Stimulated activated CD8-positive, alpha-beta memory T cell treated with anti-CD3 and anti-CD28 coated beads, Interleukin-12 subunit alpha, Interleukin-12 subunit beta, amount 100 ng/mL, for 24 hours (primary cell): ENCODE measurements around the gene AKAP1.

Experiments used
- DNase-seq: peaks from one replicate; pipeline ENCODE4 v3.0.0-alpha.2; 2020; ENCODE audit errors: extremely low read depth

The AKAP1 gene

DNA sequence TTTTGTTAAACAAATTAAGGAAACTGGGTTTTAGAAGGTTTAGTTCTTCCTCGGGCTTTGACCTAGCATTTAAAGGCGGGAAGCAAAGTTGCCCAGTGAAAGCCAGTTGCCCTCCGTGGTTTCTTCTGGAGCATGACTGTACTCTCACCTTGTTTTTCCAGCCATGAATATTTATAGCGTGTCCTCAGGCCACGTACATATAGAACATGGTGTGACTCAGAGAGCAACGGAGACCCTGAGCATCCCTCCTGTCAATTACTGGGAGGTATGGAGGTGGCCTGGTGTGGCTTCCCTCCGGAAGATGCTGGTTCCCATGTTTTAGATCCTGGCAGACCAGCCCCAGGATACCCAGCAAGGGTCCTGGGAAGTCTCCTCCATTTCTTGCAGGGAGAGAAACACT is 48.4 kb downstream of the AKAP1 start:
- DNase-seq: no peak

DNA sequence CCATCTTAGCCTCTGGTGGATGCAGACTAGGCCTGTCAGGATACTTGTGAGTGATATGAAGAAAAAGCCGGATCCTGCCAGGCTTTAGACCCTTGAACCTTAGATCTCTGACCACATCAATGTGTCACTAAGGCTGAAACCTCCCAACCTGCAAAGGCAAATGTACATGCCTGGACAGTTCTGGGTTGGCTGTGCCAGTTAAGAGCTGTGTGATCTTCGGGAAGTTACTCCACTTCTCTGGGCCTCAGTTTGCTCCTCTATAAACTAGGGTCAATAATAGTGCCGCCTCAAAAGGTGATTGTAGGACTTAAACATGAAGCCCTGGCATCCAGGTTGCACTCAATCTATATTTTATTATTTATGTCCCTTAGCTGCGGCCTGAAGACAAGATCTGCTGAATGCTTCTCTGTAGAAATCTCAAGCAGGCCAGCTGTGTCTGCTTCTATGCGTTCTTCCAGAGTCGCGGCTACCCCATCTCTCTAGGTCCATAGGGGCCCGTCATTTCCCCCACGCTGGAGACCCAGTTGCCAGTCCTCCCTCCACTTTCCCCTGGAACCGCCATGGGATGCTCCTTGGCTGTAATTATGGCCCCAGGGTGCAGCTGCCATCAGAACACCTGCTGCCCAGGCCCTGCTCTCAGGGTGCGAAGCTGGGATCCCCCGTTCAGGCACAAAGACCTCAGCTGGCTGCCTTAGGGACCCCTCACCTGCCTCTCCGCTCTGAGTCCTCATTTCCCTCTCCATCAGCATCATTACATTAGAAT is 50.2 kb downstream of the AKAP1 start:
- DNase-seq: no peak

DNA sequence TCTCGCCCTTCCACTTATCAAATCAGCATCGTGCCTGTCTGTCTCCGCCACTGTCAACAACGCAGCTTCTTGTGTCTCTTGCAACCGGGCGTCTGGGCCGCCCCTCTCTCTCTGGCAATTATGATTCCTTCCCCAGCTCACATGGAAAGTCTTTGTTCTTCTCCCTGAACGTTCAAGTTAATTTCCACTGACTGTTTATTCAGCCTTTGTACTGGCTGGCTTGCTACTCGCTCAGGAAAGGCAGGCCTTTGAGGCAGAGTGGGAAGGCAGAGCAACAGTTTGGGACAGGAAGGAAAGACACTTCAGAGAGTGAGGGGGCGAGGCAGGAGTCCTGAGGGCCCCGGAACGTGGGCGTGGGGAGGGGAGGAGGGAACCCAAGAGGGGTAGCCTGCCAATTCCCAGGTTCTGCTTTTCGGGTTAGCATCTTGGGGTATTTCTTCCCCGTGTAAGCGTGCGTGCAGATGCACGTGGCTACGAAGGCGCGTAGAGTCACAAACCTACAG is 50.8 kb downstream of the AKAP1 start:
- DNase-seq: no peak

DNA sequence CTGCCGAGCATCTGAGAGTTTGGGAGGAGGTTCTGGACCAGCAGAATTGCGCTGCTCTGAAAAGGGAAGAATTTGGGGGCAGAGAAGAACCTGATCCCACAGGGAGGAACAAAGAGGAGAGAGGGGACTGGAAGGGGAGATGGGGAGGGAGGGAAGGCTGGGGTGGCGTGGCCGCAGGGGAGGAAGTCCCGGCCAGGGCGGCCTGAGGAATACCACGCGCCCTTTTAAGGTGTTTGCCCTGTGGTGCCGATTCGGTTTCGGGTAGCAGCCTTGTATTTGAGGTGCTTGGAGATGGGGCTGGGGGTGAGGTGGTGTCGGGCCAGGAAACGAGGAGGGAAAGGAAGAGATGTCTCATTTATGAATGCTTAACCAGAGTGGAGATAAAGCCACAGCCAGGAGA is 51.3 kb downstream of the AKAP1 start:
- no peak for DNase-seq

DNA sequence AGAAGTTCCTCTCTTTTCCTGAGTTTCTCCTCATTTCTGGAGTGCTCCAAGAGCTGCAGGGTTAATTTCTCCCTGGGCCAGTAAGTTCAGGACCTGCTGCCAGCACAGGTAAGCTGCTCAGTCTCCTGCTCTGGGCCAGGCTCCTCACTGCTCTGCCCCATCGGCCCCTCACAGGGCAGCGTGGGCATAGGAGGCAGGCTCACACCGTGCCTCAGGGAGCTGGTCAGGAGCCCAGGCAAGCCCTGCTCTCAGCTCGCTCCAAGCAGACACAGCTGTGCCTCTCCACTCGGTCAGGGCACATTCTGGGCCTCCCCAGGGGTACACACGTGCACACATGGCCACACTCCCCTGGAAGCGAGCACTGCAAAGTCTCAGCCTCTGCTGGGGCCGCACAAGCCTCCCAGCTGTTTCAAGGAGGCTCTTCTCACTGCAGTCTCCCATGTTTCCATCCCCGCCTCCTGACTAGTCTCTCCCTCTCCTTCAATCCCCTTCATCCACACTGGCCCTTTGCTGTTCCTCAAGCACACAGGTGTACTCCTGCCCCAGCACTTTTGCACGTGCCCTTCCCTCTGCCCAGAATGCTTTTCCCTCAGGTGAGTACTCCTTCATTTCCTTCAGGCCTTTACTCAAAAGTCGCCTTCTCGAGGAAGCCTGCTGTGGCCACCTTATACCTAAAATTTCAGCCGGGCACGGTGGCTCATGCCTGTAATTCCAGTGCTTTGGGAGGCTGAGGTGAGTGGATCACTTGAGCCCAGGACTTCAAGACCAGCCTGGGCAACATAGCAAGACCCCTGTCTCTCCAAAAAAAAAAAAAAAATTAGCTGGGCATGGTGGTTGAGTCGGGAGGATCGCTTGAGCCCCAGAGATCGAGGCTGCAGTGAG is 53.2 kb downstream of the AKAP1 start:
- DNase-seq: no peak

DNA sequence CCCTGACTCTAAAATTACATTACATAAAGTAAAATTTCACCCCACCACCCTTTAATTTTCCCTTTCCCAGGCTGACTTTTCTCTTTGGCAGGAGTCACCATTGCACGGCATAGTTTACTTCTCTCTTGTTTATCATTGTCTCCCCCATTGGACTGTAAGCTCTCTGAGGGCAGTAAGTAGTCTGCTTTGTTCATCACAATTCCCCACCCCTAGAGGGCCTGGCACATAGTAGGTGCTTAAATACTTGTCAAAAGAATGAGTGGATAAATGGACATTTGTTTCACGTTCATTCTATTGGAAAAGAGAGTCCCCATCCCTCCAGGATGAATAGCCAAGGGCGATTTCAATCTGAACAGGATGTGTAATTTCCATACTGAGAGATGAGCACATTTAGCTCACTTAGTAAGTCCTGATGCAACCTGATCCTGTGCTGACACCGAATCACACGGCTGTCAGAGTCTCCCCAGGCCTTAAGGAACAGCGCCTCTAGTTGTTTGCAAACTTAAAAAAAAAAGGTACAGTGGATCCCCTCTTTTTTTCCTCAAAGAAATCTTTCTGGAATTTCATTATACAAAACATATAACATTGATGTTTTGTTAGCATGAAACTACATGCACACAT is 54.0 kb downstream of the AKAP1 start:
- DNase-seq: no peak

DNA sequence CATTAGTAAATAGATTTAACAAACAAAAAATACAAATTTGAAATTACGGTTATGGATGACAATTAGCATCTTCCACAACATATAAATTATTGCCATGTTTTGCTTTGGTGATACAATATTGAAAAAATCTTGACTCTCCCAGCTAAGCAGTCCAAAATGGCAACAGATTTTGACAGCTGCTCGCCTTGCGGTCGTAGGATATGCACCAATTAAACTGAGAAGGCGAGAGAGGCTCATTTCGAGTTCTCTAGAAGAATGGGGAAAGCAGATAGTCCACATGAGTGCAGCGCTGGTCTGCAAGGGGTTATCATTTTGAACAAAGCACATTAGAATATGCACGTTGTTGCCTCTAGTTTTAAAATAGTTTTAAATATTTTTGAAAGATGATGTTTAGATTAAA is 55.3 kb downstream of the AKAP1 start:
- DNase-seq: no peak

DNA sequence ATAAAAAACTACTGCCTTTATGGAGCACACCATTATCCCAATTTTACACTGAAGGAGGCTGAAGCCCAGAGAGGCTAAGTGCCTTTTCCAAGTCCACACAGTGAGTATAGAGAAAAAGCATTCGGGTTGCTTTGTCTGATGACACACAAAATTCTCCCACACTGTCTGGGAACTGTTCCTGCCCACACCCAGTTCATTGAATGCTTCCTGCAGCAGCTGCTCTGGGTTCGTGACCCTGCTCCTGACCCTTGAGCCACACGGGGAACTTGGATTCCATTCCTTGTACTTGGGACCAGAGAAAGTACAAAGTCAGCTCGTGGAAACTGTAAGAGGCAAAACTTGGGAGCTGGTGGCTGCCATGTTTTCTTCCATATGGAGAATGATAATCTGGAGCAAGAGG is 57.9 kb downstream of the AKAP1 start:
- no peak for DNase-seq

DNA sequence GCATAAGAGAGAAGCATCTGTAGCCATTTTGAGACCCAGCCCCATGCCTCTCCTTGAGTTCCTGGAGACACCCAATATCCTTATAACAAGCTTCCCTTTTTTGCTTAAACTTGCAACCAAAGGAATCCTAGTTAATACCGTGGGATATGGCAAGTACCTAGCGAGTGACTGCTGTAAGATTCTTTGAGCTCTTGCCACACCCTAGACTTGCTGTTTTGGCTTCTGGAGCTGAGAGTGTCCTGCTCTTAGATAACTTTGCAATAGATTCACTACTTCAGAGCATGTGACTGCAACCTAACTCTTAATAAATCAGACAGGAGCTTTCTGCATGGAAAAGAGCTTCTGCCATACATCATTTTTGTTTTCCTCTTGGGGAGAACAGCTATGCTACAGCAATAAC is 58.3 kb downstream of the AKAP1 start:
- no peak for DNase-seq

DNA sequence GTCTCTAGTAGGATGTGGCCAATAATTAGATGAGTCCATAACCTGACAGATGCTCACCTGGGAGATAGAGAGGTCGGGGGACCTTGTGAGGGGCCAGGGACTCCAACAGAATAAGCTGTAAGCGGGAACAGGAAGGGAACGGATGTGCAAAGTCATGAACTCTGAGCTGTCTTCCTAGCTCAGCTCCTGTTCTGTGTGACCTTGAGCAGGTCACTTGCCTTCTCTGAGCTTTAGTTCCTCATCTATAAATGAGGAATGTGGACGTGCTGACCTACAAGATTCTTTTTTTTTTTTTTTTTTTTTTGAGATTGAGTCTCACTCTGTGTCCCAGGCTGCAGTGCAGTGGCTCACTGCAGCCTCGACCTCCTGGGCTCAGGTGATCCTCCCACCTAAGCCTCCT is 58.9 kb downstream of the AKAP1 start:
- no peak for DNase-seq

DNA sequence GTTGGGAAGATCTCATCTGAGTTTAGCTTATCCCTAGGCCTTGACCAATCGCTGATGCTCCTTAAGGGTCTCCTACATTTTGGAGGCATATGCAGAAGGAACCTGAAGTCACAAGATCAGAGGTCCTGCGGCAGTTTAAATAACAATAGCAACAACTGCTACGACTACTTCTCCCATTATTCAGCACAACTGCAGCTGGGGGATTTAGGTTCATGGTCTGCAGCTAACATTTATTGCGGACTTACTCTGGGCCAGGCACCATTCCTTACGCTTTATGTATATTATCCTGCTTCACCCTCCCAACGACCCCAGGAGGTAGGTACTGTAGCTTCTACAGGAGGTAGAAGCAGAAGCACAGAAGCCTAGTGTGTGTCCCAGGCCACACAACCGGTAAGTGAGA is 59.5 kb downstream of the AKAP1 start:
- no peak for DNase-seq

DNA sequence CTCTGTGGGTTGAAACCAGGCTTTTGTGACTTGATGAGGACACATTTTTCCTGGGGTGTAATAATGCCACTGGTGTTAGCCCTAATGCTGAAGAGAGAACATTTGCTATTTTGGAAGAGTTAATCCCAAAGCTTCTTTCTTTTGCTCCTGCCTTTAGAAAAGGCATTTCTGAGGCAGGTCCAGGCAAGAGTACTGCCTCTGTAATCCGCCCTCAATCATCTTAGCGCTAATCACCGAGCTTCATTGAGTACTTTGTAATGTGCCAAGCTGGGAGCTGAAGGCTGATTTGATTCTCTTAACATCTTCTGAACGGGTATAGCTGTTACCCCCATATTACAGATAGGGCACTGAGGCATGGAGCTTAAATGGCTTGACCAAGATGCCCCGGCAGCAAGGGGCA is 60.3 kb downstream of the AKAP1 start:
- no peak for DNase-seq

DNA sequence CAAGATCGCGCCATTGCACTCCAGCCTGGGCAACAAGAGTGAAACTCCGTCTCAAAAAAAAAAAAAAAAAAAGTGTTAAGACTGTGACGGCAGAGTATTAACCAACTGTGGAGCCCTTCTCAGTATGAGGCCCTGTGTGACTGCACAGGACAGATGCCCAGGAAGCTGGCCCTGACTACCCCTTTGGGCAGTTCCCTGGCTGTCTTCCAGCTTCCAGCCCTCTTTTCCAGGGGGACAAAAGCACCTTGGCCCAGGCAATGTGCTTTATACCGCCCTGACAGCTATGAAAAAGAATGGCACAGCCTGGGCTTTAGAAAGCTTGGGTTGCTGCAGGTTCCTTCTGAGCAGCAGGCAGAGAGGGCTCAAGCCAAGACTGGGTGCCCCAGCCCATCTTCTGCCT is 61.2 kb downstream of the AKAP1 start:
- DNase-seq: no peak

DNA sequence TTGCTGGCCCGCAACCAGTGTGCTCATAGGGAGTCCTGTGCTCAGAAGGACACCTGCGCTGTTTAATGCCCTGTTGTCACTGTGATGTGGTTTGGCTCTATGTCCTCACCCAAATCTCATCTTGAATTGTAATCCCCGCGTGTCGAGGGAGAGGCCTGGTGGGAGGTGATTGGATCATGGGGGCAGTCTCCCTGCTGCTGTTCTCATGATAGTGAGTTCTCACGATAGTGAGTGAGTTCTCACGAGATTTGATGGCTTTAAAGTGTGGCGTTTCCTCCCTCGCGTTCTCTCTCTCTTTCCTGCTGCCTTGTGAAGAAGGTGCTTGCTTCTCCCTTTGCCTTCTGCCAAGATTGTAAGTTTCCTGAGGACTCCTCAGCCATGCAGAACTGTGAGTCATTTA is 66.8 kb downstream of the AKAP1 start:
- no peak for DNase-seq

DNA sequence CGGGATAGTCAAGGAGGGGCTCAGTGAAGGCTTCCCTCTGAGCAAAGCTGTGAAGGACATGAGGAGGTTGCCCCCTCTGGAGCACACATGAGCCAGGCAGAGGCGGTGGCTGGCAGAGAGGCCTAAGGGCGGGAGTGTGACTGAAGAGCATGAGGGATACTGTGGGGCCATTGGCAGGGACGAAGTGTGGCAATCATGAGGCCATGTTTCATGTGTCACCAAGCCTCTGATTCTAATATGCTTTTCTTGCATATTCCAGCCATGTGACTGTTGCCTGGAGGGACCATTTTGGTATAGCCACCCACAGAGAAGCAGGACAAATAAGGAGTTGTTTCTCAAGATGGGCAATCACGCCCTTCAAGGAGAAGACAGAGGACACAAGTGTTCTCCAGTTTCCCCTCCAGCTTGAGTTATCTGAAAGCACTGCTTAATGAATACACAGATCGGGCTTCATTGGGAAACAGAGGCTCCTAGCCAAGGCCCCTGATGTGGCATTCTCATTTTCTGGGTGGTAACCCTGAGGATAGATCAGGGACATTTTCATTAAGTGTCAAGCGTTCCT is 68.0 kb downstream of the AKAP1 start:
- DNase-seq: no peak

DNA sequence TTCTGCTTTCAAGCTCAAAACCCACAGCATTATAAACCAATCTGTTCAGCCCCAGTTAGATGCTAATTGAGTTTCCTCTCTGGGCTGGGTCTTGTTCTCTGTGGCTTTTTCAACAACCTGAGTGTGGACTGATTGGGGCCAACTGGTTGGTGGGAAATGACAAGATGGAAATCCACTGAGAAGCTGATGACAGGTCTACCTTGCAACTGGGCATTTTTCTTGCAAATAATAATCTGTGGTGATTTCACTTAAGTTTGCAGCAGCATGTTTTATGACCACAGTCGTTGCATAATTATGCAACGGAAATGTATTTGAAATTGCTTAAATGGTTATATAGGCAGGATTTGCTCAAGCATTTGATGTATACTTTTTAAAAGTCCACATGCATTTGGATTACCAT is 69.9 kb downstream of the AKAP1 start:
- no peak for DNase-seq

DNA sequence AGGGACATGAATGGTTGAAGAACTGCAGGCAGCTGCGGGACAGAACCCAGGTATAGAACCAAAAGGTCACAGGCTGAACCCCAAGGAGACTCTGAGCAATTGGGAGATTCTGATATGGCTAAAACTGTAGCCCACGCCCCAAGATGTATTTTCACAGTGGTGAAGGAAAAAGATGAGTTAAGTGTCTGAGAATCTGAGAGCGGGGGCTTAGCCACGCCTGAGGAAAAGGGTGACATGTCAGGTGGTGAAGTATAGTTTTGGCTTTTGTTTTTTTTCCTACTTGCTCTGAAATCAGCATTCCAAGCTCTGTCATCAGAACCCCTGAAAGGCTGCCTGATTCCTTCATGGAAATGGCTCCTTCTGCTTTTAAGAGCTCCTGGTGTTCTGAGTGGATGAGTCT is 73.3 kb downstream of the AKAP1 start:
- DNase-seq: no peak

DNA sequence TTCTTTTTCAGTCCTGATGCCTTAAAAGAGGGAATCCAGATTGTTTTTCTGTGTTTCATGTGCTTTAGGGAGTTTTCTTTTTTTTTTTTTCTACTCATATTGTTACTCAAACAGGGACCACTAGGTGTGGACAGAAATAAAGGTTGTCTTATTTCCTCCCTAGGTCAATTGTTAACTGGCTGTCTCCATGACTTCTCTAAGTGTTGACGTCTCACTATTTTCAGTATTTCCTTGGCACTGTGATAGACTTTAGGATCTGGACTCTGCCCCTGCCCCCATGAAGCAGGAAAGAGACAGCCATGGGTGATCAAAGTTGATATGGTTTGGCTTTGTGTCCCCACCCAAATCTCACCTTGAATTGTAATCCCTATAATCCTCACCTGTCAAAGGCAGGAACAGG is 73.7 kb downstream of the AKAP1 start:
- DNase-seq: no peak

DNA sequence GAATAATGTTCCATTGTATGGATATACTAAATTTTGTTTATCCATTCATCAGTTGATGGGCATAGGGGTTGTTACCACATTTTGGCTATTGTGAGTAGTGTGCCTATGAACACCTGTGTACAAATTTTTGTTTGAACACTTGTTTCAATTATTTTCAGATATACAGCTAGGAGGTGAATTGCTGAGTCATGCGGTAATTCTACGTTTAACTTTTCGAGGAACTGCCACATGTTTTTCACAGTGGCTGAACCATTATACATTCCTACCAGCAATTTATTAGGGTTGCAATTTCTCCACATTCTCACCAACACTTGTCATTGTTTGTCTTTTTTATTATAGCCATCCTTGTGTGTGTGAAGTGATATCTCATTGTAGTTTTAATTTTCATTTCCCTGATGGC is 75.6 kb downstream of the AKAP1 start:
- no peak for DNase-seq

DNA sequence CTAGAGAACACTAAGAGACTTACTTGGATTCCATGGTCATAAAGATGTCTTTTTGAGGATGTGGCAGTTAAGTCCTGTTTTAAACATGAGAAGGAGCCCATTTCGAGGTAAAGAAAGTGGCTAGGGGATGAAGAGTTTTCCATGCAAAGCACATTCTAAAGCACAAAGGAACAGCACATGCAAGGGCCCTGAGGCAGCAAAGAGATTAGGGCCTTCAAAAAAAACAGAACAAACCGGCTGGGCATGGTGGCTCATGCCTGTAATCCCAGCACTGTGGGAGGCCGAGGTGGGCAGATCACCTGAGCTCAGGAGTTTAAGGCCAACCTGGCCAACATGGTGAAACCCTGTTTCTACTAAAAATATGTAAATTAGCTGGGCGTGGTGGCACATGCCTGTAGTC is 79.8 kb downstream of the AKAP1 start:
- DNase-seq: no peak

DNA sequence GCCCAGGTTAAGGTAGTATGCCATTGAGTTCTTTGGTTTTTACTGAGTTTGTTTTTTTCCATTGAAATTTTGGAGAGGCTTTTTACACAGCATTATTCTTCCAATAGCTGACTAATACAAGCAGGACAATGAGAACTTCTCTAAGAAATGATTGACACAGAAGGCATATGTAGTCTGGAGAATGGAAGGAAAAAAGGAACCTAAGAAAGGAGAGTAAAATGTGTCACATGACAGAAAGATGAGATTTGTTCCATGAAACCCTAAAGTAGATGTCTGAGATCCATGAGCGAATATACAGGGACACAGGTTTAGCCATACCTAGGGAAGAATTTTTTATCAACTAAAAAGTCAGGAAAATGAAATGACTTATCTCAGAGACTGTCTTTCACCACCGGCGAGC is 80.7 kb downstream of the AKAP1 start:
- no peak for DNase-seq

DNA sequence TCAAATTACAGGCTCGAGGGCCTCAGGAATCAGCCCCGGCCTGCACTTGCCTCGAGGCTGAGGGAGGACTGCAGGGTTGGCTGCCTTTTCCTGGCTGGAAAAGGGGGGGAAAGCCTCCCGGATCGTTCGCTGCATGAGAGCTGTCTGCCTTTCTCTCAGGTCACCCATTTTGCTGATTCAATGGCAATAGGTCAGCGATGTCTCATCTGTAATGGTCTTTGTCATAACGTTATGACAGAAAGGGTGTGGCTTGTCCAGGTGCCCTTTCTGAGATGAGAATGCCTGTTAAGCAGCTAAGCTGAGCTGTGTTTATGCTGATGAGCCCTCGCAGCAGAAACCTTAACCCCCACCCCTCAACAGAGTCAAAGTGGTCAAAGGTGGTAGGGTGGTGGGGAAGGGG is 81.8 kb downstream of the AKAP1 start:
- DNase-seq: no peak
